GM18505 (cell line): ENCODE results near the gene SS18L1.

Experiments
- ATAC-seq: cut with Tn5 transposase; IDR thresholded peaks from one replicate; pipeline ENCODE4 v1.9.1; 2021; ENCODE audit not compliant: unreplicated experiment
- POLR2A ChIP-seq: IDR thresholded peaks from 4 replicates; pipeline ENCODE4 v1.6.1; 2011; ENCODE audit warnings: borderline replicate concordance; ENCODE audit not compliant: insufficient read depth, insufficient read length; ENCODE audit errors: extremely low read depth

Gene SS18L1

GRCh38 chr20:62210496-62210855 lies 66.9 kb downstream of the SS18L1 start:
- no peak for ATAC-seq
- no peak for TF ChIP-seq POLR2A

GRCh38 chr20:62211216-62211615 lies 67.6 kb downstream of the SS18L1 start:
- no peak for ATAC-seq
- TF ChIP-seq POLR2A, result no peak

- ATAC-seq, result no peak
- TF ChIP-seq POLR2A, result no peak
Observed at GRCh38 chr20:62211769-62212288, 68.3 kb downstream of the SS18L1 start.

- no peak for ATAC-seq
- no peak for TF ChIP-seq POLR2A
Observed at GRCh38 chr20:62212299-62212698, 68.7 kb downstream of the SS18L1 start.

- no peak for TF ChIP-seq POLR2A
- no peak for ATAC-seq
Observed at GRCh38 chr20:62214067-62214466, 70.5 kb downstream of the SS18L1 start.

GRCh38 chr20:62215020-62215990 lies 71.7 kb downstream of the SS18L1 start:
- no peak for ATAC-seq
- no peak for TF ChIP-seq POLR2A

GRCh38 chr20:62215991-62216635 lies 72.5 kb downstream of the SS18L1 start:
- no peak for ATAC-seq
- no peak for TF ChIP-seq POLR2A

GRCh38 chr20:62216636-62217566 lies 73.3 kb downstream of the SS18L1 start:
- no peak for ATAC-seq
- TF ChIP-seq POLR2A, result no peak

- TF ChIP-seq POLR2A, result no peak
Observed at GRCh38 chr20:62217913-62218773, 74.6 kb downstream of the SS18L1 start.

GRCh38 chr20:62219101-62219991 lies 75.8 kb downstream of the SS18L1 start:
- ATAC-seq, result no peak
- no peak for TF ChIP-seq POLR2A

More at GRCh38 chr20:62217913-62218773, 74.6 kb downstream of the SS18L1 start:
- no peak for ATAC-seq

GRCh38 chr20:62219992-62220665 lies 76.6 kb downstream of the SS18L1 start, which contains the start of gene HRH3:
Gene HRH3 (minus strand): TSS chr20:62220278. CDS start chr20:62219970, 308 bp downstream.
- no peak for ATAC-seq
- no peak for TF ChIP-seq POLR2A
